ENCODE measurements around the gene NDUFS2.

GRCh38 chr1:161200421-161200991, 1.7 kb upstream of the NDUFS2 start:
- TF ChIP-seq CTCF (IDR thresholded peaks at IDR 0.05; ENCODE audit: poor library complexity), result no peak
- no peak for TF ChIP-seq EZH2phosphoT487 (IDR thresholded peaks at IDR 0.05; ENCODE audit: low read depth, severe bottlenecking, unreplicated experiment)
- no peak for TF ChIP-seq EZH2 (IDR thresholded peaks at IDR 0.05; ENCODE audit: borderline replicate concordance)
